Upper lobe of left lung (tissue), 6 donors: ENCODE data around the gene PDE4D. TPM values are rescaled to one million over a fixed set of nuclear protein-coding genes. Genes with fewer than 3 reads are reported as not detected.

Source experiments
- ATAC-seq, 2 donors: fragments of 200-7000 bp; cut with Tn5 transposase; one replicate each; pipeline ENCODE4 v1.9.1; 2022; ENCODE audit warnings: mild to moderate bottlenecking in 2 of 2, moderate library complexity in 2 of 2; ENCODE audit not compliant: low FRiP score in 2 of 2
- DNase-seq, 2 donors: peaks; one replicate each; pipeline ENCODE4 v3.0.0-alpha.2; 2019 to 2020
- H3K27ac ChIP-seq, 4 donors: fragments of 200-600 bp; sonication (generic); one replicate each; pipeline ENCODE4 v1.5.1; 2016 to 2019
- H3K27me3 ChIP-seq, 4 donors: fragments of 200-600 bp; sonication (generic); one replicate each; pipeline ENCODE4 v1.5.1; 2017 to 2019
- H3K36me3 ChIP-seq, 4 donors: fragments of 200-600 bp; sonication (generic); one replicate each; pipeline ENCODE4 v1.5.1; 2016 to 2019
- H3K4me1 ChIP-seq, 4 donors: fragments of 200-600 bp; sonication (generic); one replicate each; pipeline ENCODE4 v1.5.1; 2018 to 2019
- H3K4me3 ChIP-seq, 4 donors: fragments of 200-600 bp; sonication (generic); one replicate each; pipeline ENCODE4 v1.5.1; 2017 to 2019; ENCODE audit warnings: mild to moderate bottlenecking in 2 of 4, moderate library complexity in 1 of 4
- H3K9me3 ChIP-seq, 4 donors: fragments of 200-600 bp; sonication (generic); one replicate each; pipeline ENCODE4 v1.5.1; 2018 to 2019
- CTCF ChIP-seq, 6 experiments: fragments of 450-650 bp in 4 of 6; fragments of 200-600 bp in 2 of 6; sonication (generic) in 2 of 6; IDR thresholded peaks; one replicate each; pipeline ENCODE4 v1.5.1; 2016 to 2019; ENCODE audit warnings: antibody characterized with exemption in 6 of 6
- EP300 ChIP-seq, 4 donors: sonication (generic); formaldehyde crosslinking; IDR thresholded peaks; one replicate each; pipeline ENCODE4 v1.5.1; 2017; ENCODE audit warnings: antibody characterized with exemption in 4 of 4, control low read depth in 2 of 4
- POLR2A ChIP-seq, 4 donors: fragments of 450-650 bp; IDR thresholded peaks; one replicate each; pipeline ENCODE4 v1.5.1; 2016 to 2017; ENCODE audit warnings: antibody characterized with exemption in 4 of 4, mild to moderate bottlenecking in 2 of 4
- POLR2AphosphoS5 ChIP-seq, 2 donors: sonication (generic); formaldehyde crosslinking; IDR thresholded peaks; one replicate each; pipeline ENCODE4 v1.5.1; 2017; ENCODE audit warnings: antibody characterized with exemption in 2 of 2
- WGBS, 2 donors: methylation state at CpG; one replicate each; pipeline ENCODE4 v1.1.5; 2017 to 2018; 5-methylcytosine and 5-hydroxymethylcytosine counted together
- total RNA-seq, 6 donors: library from RNA; depleted of rRNA in 4 of 6; stranded (reverse); fragments of >200 nt in 4 of 6; gene quantifications; one replicate each; pipeline versions ENCODE4 v1.1.0 to v1.2.1, GENCODE V29; 2016 to 2021
- donor health status: DM: no; HTN: no; CAD: no; lungs with moderate emphysema.
- donor health status: DM: no; HTN: yes; CAD: no; lungs with severe emphysema.

Gene PDE4D
- total RNA-seq, 6 donors from 2014 or later, result 50.4 to 188 (median 84.0) TPM

GRCh38 chr5:59830536-59831200, 62.9 kb downstream of the PDE4D start:
- Histone ChIP-seq H3K9me3 (no peaks in the 10 kb centered on the region), H3K27ac (no peak overlapping the region), H3K4me1 (no peaks in the 10 kb centered on the region), H3K36me3 (no peaks in the 10 kb centered on the region), H3K27me3 (no peaks in the 10 kb centered on the region), H3K4me3 (no peak overlapping the region)
- WGBS, 2 donors, result 77 to 81% methylated on average over 2 of the region's 2 CpGs
- DNase-seq (no peak), ATAC-seq (no peak)
- no peak for TF ChIP-seq EP300 (IDR thresholded peaks at IDR 0.05)
- TF ChIP-seq CTCF (IDR thresholded peaks at IDR 0.05), result no peak
- TF ChIP-seq POLR2A (IDR thresholded peaks at IDR 0.05), result no peak
- no peak for TF ChIP-seq POLR2AphosphoS5 (IDR thresholded peaks at IDR 0.05)

GRCh38 chr5:59829922-59830321, 63.6 kb downstream of the PDE4D start:
- WGBS, 2 donors, result 89 to 93% methylated on average over 2 of the region's 2 CpGs
- H3K4me1 ChIP-seq, result no peaks in the 10 kb centered on the region
- TF ChIP-seq POLR2A (IDR thresholded peaks at IDR 0.05) (no peak), CTCF (IDR thresholded peaks at IDR 0.05) (no peak), EP300 (IDR thresholded peaks at IDR 0.05) (no peak), POLR2AphosphoS5 (IDR thresholded peaks at IDR 0.05) (no peak)
- H3K27me3 ChIP-seq, result no peaks in the 10 kb centered on the region
- no peaks in the 10 kb centered on the region for H3K36me3 ChIP-seq
- H3K27ac ChIP-seq, result no peak overlapping the region
- H3K9me3 ChIP-seq, result no peaks in the 10 kb centered on the region
- DNase-seq (no peak), ATAC-seq (no peak)
- no peak overlapping the region for H3K4me3 ChIP-seq

GRCh38 chr5:59829386-59829785, 64.1 kb downstream of the PDE4D start:
- Histone ChIP-seq H3K9me3 (no peaks in the 10 kb centered on the region), H3K27ac (no peak overlapping the region), H3K4me1 (no peaks in the 10 kb centered on the region), H3K4me3 (no peak overlapping the region), H3K36me3 (no peaks in the 10 kb centered on the region), H3K27me3 (no peaks in the 10 kb centered on the region)
- ATAC-seq, result no peak
- DNase-seq, result no peak
- TF ChIP-seq POLR2A (IDR thresholded peaks at IDR 0.05) (no peak), EP300 (IDR thresholded peaks at IDR 0.05) (no peak), CTCF (IDR thresholded peaks at IDR 0.05) (no peak), POLR2AphosphoS5 (IDR thresholded peaks at IDR 0.05) (no peak)
- 37 to 71% methylated on average over 1 of the region's 1 CpG for WGBS, 2 donors

- Histone ChIP-seq H3K4me3 (no peak overlapping the region), H3K36me3 (no peaks in the 10 kb centered on the region), H3K4me1 (no peaks in the 10 kb centered on the region), H3K9me3 (no peaks in the 10 kb centered on the region), H3K27me3 (no peaks in the 10 kb centered on the region), H3K27ac (no peak overlapping the region)
- WGBS, 2 donors, result 87 to 92% methylated on average over 3 of the region's 3 CpGs
- DNase-seq (no peak), ATAC-seq (no peak)
- TF ChIP-seq POLR2AphosphoS5 (IDR thresholded peaks at IDR 0.05) (no peak), POLR2A (IDR thresholded peaks at IDR 0.05) (no peak), CTCF (IDR thresholded peaks at IDR 0.05) (no peak), EP300 (IDR thresholded peaks at IDR 0.05) (no peak)
Observed at GRCh38 chr5:59828623-59829022, 64.9 kb downstream of the PDE4D start.

- Histone ChIP-seq H3K4me1 (no peaks in the 10 kb centered on the region), H3K27me3 (no peaks in the 10 kb centered on the region), H3K27ac (no peak overlapping the region), H3K36me3 (no peaks in the 10 kb centered on the region), H3K9me3 (no peaks in the 10 kb centered on the region), H3K4me3 (no peak overlapping the region)
- no peak for TF ChIP-seq CTCF (IDR thresholded peaks at IDR 0.05)
- TF ChIP-seq POLR2AphosphoS5 (IDR thresholded peaks at IDR 0.05), result no peak
- TF ChIP-seq POLR2A (IDR thresholded peaks at IDR 0.05), result no peak
- no peak for TF ChIP-seq EP300 (IDR thresholded peaks at IDR 0.05)
- 63 to 84% methylated on average over 1 of the region's 1 CpG for WGBS, 2 donors
- ATAC-seq, result no peak
- DNase-seq, result no peak
Observed at GRCh38 chr5:59826996-59827395, 66.5 kb downstream of the PDE4D start.
